MM.1S (cell line): Measurements from ENCODE around the gene PMEPA1.

Experiments used
- DNase-seq: peaks from one replicate; pipeline ENCODE4 v3.0.0-alpha.2; 2015
- H2AFZ ChIP-seq: fragments of 300-600 bp; sonication (generic); 2 replicates; pipeline ENCODE4 v1.6.0; 2016; ENCODE audit warnings: antibody characterized with exemption, low read length
- H3F3A ChIP-seq: fragments of 300-600 bp; sonication (generic); 2 replicates; pipeline ENCODE4 v1.6.1; 2016; ENCODE audit warnings: mild to moderate bottlenecking, antibody characterized with exemption, low read length, moderate library complexity, mixed read lengths; ENCODE audit not compliant: insufficient read depth
- H3K27ac ChIP-seq: fragments of 300-600 bp; sonication (generic); 2 replicates; pipeline ENCODE4 v1.5.1; 2016; ENCODE audit warnings: mild to moderate bottlenecking, low read length
- H3K27me3 ChIP-seq: fragments of 300-600 bp; sonication (generic); replicated peaks from 2 replicates; pipeline ENCODE4 v1.6.0; 2016; ENCODE audit warnings: low read length; ENCODE audit not compliant: insufficient read depth
- H3K36me3 ChIP-seq: fragments of 300-600 bp; sonication (generic); replicated peaks from 2 replicates; pipeline ENCODE4 v1.6.1; 2016; ENCODE audit warnings: mild to moderate bottlenecking, low read length, mixed read lengths; ENCODE audit not compliant: insufficient read depth
- H3K4me1 ChIP-seq: fragments of 300-600 bp; sonication (generic); 2 replicates; pipeline ENCODE4 v1.6.1; 2016; ENCODE audit warnings: low read length, mixed read lengths
- H3K4me2 ChIP-seq: fragments of 300-600 bp; sonication (generic); 2 replicates; pipeline ENCODE4 v1.6.0; 2016; ENCODE audit warnings: low read depth, low read length
- H3K4me3 ChIP-seq: fragments of 300-600 bp; sonication (generic); 2 replicates; pipeline ENCODE4 v1.5.1; 2016; ENCODE audit warnings: low read length, mixed read lengths
- H3K79me2 ChIP-seq: fragments of 300-600 bp; sonication (generic); 2 replicates; pipeline ENCODE4 v1.6.1; 2016; ENCODE audit warnings: mixed run types, low read length, mixed read lengths
- H3K9ac ChIP-seq: fragments of 300-600 bp; sonication (generic); 2 replicates; pipeline ENCODE4 v1.6.1; 2016; ENCODE audit warnings: low read length, mixed read lengths
- H3K9me2 ChIP-seq: fragments of 300-600 bp; sonication (generic); replicated peaks from 2 replicates; pipeline ENCODE4 v1.6.1; 2016; ENCODE audit warnings: mild to moderate bottlenecking, low read length, mixed read lengths; ENCODE audit not compliant: insufficient read depth
- H3K9me3 ChIP-seq: fragments of 300-600 bp; sonication (generic); replicated peaks from 2 replicates; pipeline ENCODE4 v1.6.1; 2016; ENCODE audit warnings: mild to moderate bottlenecking, low read length, mixed read lengths; ENCODE audit not compliant: insufficient read depth
- H4K20me1 ChIP-seq: fragments of 300-600 bp; sonication (generic); 2 replicates; pipeline ENCODE4 v1.6.1; 2016; ENCODE audit warnings: mild to moderate bottlenecking, low read length, moderate library complexity, mixed read lengths; ENCODE audit not compliant: insufficient read depth
- CTCF ChIP-seq: fragments of 300-600 bp; sonication (generic); IDR thresholded peaks from 2 replicates; pipeline ENCODE4 v1.5.1; 2016; ENCODE audit warnings: antibody characterized with exemption, low read length, mixed read lengths
- EZH2 ChIP-seq: fragments of 300-600 bp; sonication (generic); optimal IDR thresholded peaks from 2 replicates; pipeline ENCODE3; 2017; ENCODE audit warnings: low read depth, mild to moderate bottlenecking, antibody characterized with exemption, low read length, mixed read lengths
- EZH2phosphoT487 ChIP-seq: fragments of 300-600 bp; sonication (generic); IDR thresholded peaks from 2 replicates; pipeline ENCODE4 v1.6.1; 2018; ENCODE audit warnings: antibody characterized with exemption, low read length

Gene PMEPA1

DNA sequence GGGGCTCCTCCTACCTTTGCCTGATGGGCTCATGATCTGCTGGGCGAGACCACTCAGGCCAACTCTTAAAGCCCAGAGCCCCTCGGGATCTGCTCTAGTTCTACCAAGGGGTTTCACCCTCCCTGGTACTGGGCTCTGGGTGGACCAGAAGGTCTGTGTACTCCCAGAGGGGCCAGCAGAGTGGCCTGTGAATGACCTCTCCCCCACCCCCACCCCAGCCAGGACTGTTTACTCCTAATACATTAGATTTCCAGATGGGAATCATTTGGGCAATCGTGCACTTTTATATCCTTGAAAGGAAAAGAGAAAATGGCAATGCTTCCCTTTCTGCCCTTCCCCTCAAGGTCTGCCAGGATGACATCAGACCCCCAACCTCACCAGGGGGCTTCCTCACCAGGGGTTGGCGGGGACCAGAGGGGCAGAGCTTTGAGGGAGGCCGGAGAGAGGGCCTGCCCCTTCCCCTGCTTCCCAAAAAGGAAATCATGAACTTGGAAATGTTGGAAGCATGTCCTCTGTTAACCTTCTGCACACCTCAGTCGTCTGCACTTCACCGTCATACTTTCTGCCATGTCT is 37.1 kb upstream of the PMEPA1 start:
- H3F3A ChIP-seq: no peaks in the 10 kb centered on the region; the same call in 1 of the 2 replicates
- H3K9ac ChIP-seq: no peak overlapping the region
- no peaks in the 10 kb centered on the region for H3K9me3 ChIP-seq
- no peaks in the 10 kb centered on the region for H3K36me3 ChIP-seq
- H3K4me3 ChIP-seq: no peak overlapping the region
- H3K9me2 ChIP-seq: no peaks in the 10 kb centered on the region
- TF ChIP-seq CTCF: no peak
- no peak for TF ChIP-seq EZH2phosphoT487
- no peak for TF ChIP-seq EZH2
- no peak for DNase-seq
- peaks cover 48% of the 10 kb centered on the region for H3K27me3 ChIP-seq
- H3K4me1 ChIP-seq: no peaks in the 10 kb centered on the region
- H3K27ac ChIP-seq: no peak overlapping the region
- no peaks in the 10 kb centered on the region for H3K79me2 ChIP-seq
- H4K20me1 ChIP-seq: no peaks in the 10 kb centered on the region
- no peak overlapping the region for H2AFZ ChIP-seq
- no peak overlapping the region for H3K4me2 ChIP-seq

DNA sequence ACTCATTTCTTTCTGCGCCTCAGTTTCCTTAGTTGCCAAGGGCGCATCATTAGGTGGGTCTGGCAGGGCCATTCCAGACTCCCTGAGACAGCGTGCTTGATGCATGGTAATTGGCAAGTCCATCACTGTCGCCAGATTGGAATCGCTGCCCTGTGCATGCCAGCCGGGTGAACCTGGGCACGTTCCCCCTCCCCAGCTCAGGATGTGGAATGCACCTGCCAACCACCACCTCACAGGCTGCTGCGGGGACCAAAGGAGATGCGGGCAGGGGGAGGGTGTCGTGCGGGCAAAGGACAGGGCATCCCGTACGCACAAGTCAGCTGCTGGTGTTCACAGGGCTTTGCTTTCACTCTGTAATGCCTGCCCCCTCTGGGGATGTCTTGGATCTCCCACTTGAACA is 36.4 kb upstream of the PMEPA1 start:
- no peaks in the 10 kb centered on the region; the same call in 1 of the 2 replicates for H3F3A ChIP-seq
- H3K4me1 ChIP-seq: no peaks in the 10 kb centered on the region
- H4K20me1 ChIP-seq: no peaks in the 10 kb centered on the region
- H3K9me3 ChIP-seq: no peaks in the 10 kb centered on the region
- DNase-seq: no peak
- no peak for TF ChIP-seq EZH2
- no peak for TF ChIP-seq EZH2phosphoT487
- no peak for TF ChIP-seq CTCF
- H3K4me3 ChIP-seq: no peak overlapping the region
- no peaks in the 10 kb centered on the region for H3K9me2 ChIP-seq
- no peak overlapping the region for H2AFZ ChIP-seq
- peaks cover 48% of the 10 kb centered on the region for H3K27me3 ChIP-seq
- no peaks in the 10 kb centered on the region for H3K79me2 ChIP-seq
- no peak overlapping the region for H3K4me2 ChIP-seq
- no peaks in the 10 kb centered on the region for H3K36me3 ChIP-seq
- no peak overlapping the region for H3K9ac ChIP-seq
- H3K27ac ChIP-seq: no peak overlapping the region

DNA sequence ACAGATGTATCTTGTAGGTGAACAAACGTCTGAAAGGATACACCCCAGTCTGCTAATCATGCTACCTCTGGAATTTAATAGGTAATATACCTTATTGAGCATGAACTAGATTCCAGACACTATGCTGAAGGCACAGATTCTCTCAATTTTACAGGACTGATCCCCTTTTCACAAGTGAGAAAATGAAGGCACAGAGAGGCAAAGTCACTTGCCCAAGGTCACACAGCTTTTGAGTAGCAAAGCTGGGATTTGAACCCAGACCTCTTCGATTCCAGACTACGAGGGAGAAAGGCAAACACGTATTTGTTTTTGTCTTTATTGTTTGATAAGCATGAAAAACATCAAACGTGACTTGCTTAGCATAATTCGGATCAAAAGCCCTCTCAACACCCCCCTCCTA is 34.4 kb upstream of the PMEPA1 start:
- H3K27ac ChIP-seq: no peak overlapping the region
- no peaks in the 10 kb centered on the region for H4K20me1 ChIP-seq
- H3K4me2 ChIP-seq: no peak overlapping the region
- no peaks in the 10 kb centered on the region for H3K9me2 ChIP-seq
- no peak overlapping the region for H3K9ac ChIP-seq
- no peaks in the 10 kb centered on the region for H3K79me2 ChIP-seq
- no peak for DNase-seq
- no peak overlapping the region for H3K4me3 ChIP-seq
- no peaks in the 10 kb centered on the region; the same call in 1 of the 2 replicates for H3F3A ChIP-seq
- H3K27me3 ChIP-seq: peaks cover 30% of the 10 kb centered on the region
- no peak overlapping the region for H2AFZ ChIP-seq
- no peaks in the 10 kb centered on the region for H3K4me1 ChIP-seq
- no peaks in the 10 kb centered on the region for H3K9me3 ChIP-seq
- no peaks in the 10 kb centered on the region for H3K36me3 ChIP-seq
- TF ChIP-seq CTCF (no peak), EZH2phosphoT487 (no peak), EZH2 (no peak)
